ENCODE results near the gene DCANP1.

DCANP1 gene

GRCh38 chr5:135444360-135444759 lies 2.8 kb downstream of the DCANP1 start:
- H3K27me3 ChIP-seq (ENCODE audit: insufficient read depth, low read length), result no peaks in the 10 kb centered on the region
- no peak overlapping the region for H3K27ac ChIP-seq (ENCODE audit: low read depth, low read length)
- no peak overlapping the region for H2AFZ ChIP-seq (ENCODE audit: insufficient read depth, low read length, poor library complexity)
- no peak overlapping the region for H3K18ac ChIP-seq (ENCODE audit: low read length)
- no peak overlapping the region for H3K23ac ChIP-seq (ENCODE audit: low read length)
- no CpG with 5 or more reads among the region's 13 CpGs for WGBS (ENCODE audit: extremely low coverage, insufficient coverage, insufficient read length)
- H2BK12ac ChIP-seq (ENCODE audit: low read length), result no peak overlapping the region
- H2BK5ac ChIP-seq (ENCODE audit: low read depth, low read length, poor library complexity), result no peak overlapping the region
- no peak overlapping the region for H4K12ac ChIP-seq (ENCODE audit: low read depth, low read length)
- no peaks in the 10 kb centered on the region for H3K9me3 ChIP-seq (ENCODE audit: insufficient read depth, low read depth, low read length)
- H3K14ac ChIP-seq (ENCODE audit: low read length), result no peak overlapping the region
- no peak overlapping the region for H3K4me2 ChIP-seq (ENCODE audit: low read length)
- peaks cover 21 to 30% of the 10 kb centered on the region in 2 experiments for H3K4me1 ChIP-seq (ENCODE audit: control insufficient read depth in 1 of 2, insufficient read depth in 2 of 2, low read length in 2 of 2)
- H4K91ac ChIP-seq (ENCODE audit: low read depth, low read length), result no peak overlapping the region
- peaks cover 3% of the 10 kb centered on the region for H3K79me1 ChIP-seq (ENCODE audit: low read length)
- H3K79me2 ChIP-seq (ENCODE audit: control insufficient read depth, insufficient read depth, low read length, poor library complexity), result no peaks in the 10 kb centered on the region
- H4K8ac ChIP-seq (ENCODE audit: low read depth, low read length), result no peak overlapping the region
- H3K9ac ChIP-seq (ENCODE audit: low read length), result no peak overlapping the region
- H2AK5ac ChIP-seq (ENCODE audit: low read length), result no peak overlapping the region
- H3K4ac ChIP-seq (ENCODE audit: low read depth, low read length), result no peak overlapping the region
- no peak overlapping the region for H2BK120ac ChIP-seq (ENCODE audit: insufficient read depth, low read length, poor library complexity)
- DNase-seq, result no peak
- peak overlapping the region; percentile 1 for H3K4me3 ChIP-seq (ENCODE audit: low read depth, low read length)
- no peaks in the 10 kb centered on the region for H3K36me3 ChIP-seq (ENCODE audit: control insufficient read depth in 1 of 2, insufficient read depth in 2 of 2, low read length in 2 of 2)

GRCh38 chr5:135443161-135443960 lies 3.8 kb downstream of the DCANP1 start:
- Histone ChIP-seq H3K4ac (ENCODE audit: low read depth, low read length) (no peak overlapping the region), H2AK5ac (ENCODE audit: low read length) (no peak overlapping the region), H3K4me2 (ENCODE audit: low read length) (no peak overlapping the region), H3K9me3 (ENCODE audit: insufficient read depth, low read depth, low read length) (no peaks in the 10 kb centered on the region), H3K18ac (ENCODE audit: low read length) (no peak overlapping the region), H3K27me3 (ENCODE audit: insufficient read depth, low read length) (no peaks in the 10 kb centered on the region), H3K4me3 (ENCODE audit: low read depth, low read length) (no peak overlapping the region), H4K12ac (ENCODE audit: low read depth, low read length) (no peak overlapping the region), H2BK120ac (ENCODE audit: insufficient read depth, low read length, poor library complexity) (no peak overlapping the region), H3K4me1 (ENCODE audit: control insufficient read depth in 1 of 2, insufficient read depth in 2 of 2, low read length in 2 of 2) (peaks cover 22 to 28% of the 10 kb centered on the region in 2 experiments), H4K91ac (ENCODE audit: low read depth, low read length) (no peak overlapping the region), H3K23ac (ENCODE audit: low read length) (no peak overlapping the region), H3K27ac (ENCODE audit: low read depth, low read length) (no peak overlapping the region), H2AFZ (ENCODE audit: insufficient read depth, low read length, poor library complexity) (peak overlapping the region; percentile 12), H2BK12ac (ENCODE audit: low read length) (no peak overlapping the region), H2BK5ac (ENCODE audit: low read depth, low read length, poor library complexity) (no peak overlapping the region), H4K8ac (ENCODE audit: low read depth, low read length) (no peak overlapping the region), H3K79me1 (ENCODE audit: low read length) (peaks cover 3% of the 10 kb centered on the region), H3K9ac (ENCODE audit: low read length) (no peak overlapping the region), H3K14ac (ENCODE audit: low read length) (peak overlapping the region; percentile 22), H3K36me3 (ENCODE audit: control insufficient read depth in 1 of 2, insufficient read depth in 2 of 2, low read length in 2 of 2) (no peaks in the 10 kb centered on the region), H3K79me2 (ENCODE audit: control insufficient read depth, insufficient read depth, low read length, poor library complexity) (no peaks in the 10 kb centered on the region)
- DNase-seq, result no peak
- no CpG with 5 or more reads among the region's 6 CpGs for WGBS (ENCODE audit: extremely low coverage, insufficient coverage, insufficient read length)

- H2BK120ac ChIP-seq (ENCODE audit: insufficient read depth, low read length, poor library complexity), result no peak overlapping the region
- no peak overlapping the region for H2BK12ac ChIP-seq (ENCODE audit: low read length)
- no peaks in the 10 kb centered on the region for H3K27me3 ChIP-seq (ENCODE audit: insufficient read depth, low read length)
- H3K9ac ChIP-seq (ENCODE audit: low read length), result no peak overlapping the region
- H3K79me1 ChIP-seq (ENCODE audit: low read length), result peaks cover 3% of the 10 kb centered on the region
- peak in 1 of 2 donors; percentile 37 for DNase-seq
- H3K14ac ChIP-seq (ENCODE audit: low read length), result no peak overlapping the region
- no peak overlapping the region for H3K27ac ChIP-seq (ENCODE audit: low read depth, low read length)
- H2AFZ ChIP-seq (ENCODE audit: insufficient read depth, low read length, poor library complexity), result no peak overlapping the region
- H3K4me2 ChIP-seq (ENCODE audit: low read length), result no peak overlapping the region
- H4K12ac ChIP-seq (ENCODE audit: low read depth, low read length), result no peak overlapping the region
- H3K4me3 ChIP-seq (ENCODE audit: low read depth, low read length), result peak overlapping the region; percentile 4
- no CpG with 5 or more reads among the region's 8 CpGs for WGBS (ENCODE audit: extremely low coverage, insufficient coverage, insufficient read length)
- H2AK5ac ChIP-seq (ENCODE audit: low read length), result no peak overlapping the region
- H3K4me1 ChIP-seq (ENCODE audit: control insufficient read depth in 1 of 2, insufficient read depth in 2 of 2, low read length in 2 of 2), result peaks cover 24 to 29% of the 10 kb centered on the region in 2 experiments
- H3K4ac ChIP-seq (ENCODE audit: low read depth, low read length), result no peak overlapping the region
- H3K18ac ChIP-seq (ENCODE audit: low read length), result no peak overlapping the region
- no peak overlapping the region for H3K23ac ChIP-seq (ENCODE audit: low read length)
- no peaks in the 10 kb centered on the region for H3K9me3 ChIP-seq (ENCODE audit: insufficient read depth, low read depth, low read length)
- no peak overlapping the region for H2BK5ac ChIP-seq (ENCODE audit: low read depth, low read length, poor library complexity)
- no peaks in the 10 kb centered on the region for H3K36me3 ChIP-seq (ENCODE audit: control insufficient read depth in 1 of 2, insufficient read depth in 2 of 2, low read length in 2 of 2)
- H4K91ac ChIP-seq (ENCODE audit: low read depth, low read length), result no peak overlapping the region
- no peaks in the 10 kb centered on the region for H3K79me2 ChIP-seq (ENCODE audit: control insufficient read depth, insufficient read depth, low read length, poor library complexity)
- H4K8ac ChIP-seq (ENCODE audit: low read depth, low read length), result no peak overlapping the region
These were observed 4.6 kb downstream of the DCANP1 start for GRCh38 chr5:135442431-135443160.

- Histone ChIP-seq H2BK12ac (ENCODE audit: low read length) (no peak overlapping the region), H3K36me3 (ENCODE audit: control insufficient read depth in 1 of 2, insufficient read depth in 2 of 2, low read length in 2 of 2) (no peaks in the 10 kb centered on the region), H3K4me3 (ENCODE audit: low read depth, low read length) (no peak overlapping the region), H4K91ac (ENCODE audit: low read depth, low read length) (no peak overlapping the region), H3K4me2 (ENCODE audit: low read length) (no peak overlapping the region), H3K79me1 (ENCODE audit: low read length) (peaks cover 3% of the 10 kb centered on the region), H3K9me3 (ENCODE audit: insufficient read depth, low read depth, low read length) (no peaks in the 10 kb centered on the region), H3K4ac (ENCODE audit: low read depth, low read length) (no peak overlapping the region), H3K27me3 (ENCODE audit: insufficient read depth, low read length) (no peaks in the 10 kb centered on the region), H3K23ac (ENCODE audit: low read length) (no peak overlapping the region), H2AFZ (ENCODE audit: insufficient read depth, low read length, poor library complexity) (no peak overlapping the region), H3K9ac (ENCODE audit: low read length) (no peak overlapping the region), H4K12ac (ENCODE audit: low read depth, low read length) (no peak overlapping the region), H3K4me1 (ENCODE audit: control insufficient read depth in 1 of 2, insufficient read depth in 2 of 2, low read length in 2 of 2) (peaks cover 29 to 33% of the 10 kb centered on the region in 2 experiments), H3K27ac (ENCODE audit: low read depth, low read length) (no peak overlapping the region), H2AK5ac (ENCODE audit: low read length) (no peak overlapping the region), H4K8ac (ENCODE audit: low read depth, low read length) (no peak overlapping the region), H3K14ac (ENCODE audit: low read length) (no peak overlapping the region), H2BK5ac (ENCODE audit: low read depth, low read length, poor library complexity) (no peak overlapping the region), H3K79me2 (ENCODE audit: control insufficient read depth, insufficient read depth, low read length, poor library complexity) (no peaks in the 10 kb centered on the region), H2BK120ac (ENCODE audit: insufficient read depth, low read length, poor library complexity) (no peak overlapping the region), H3K18ac (ENCODE audit: low read length) (no peak overlapping the region)
- WGBS (ENCODE audit: extremely low coverage, insufficient coverage, insufficient read length), result no CpG with 5 or more reads among the region's 4 CpGs
- DNase-seq, result no peak
These were observed 5.2 kb downstream of the DCANP1 start for GRCh38 chr5:135441919-135442318.

Data from trophoblast cell (in vitro differentiated cells and primary cell).